GM19351 (cell line): Measurements from ENCODE around the gene NME4.
A peak's percentile ranks its signal among the peaks of the same experiment; 100 is the strongest.

Experiments used
- ATAC-seq: cut with Tn5 transposase; IDR thresholded peaks from one replicate; pipeline ENCODE4 v1.9.1; 2021; ENCODE audit warnings: mild to moderate bottlenecking, moderate library complexity; ENCODE audit not compliant: unreplicated experiment

The NME4 gene

GRCh38 chr16:425082-425718 is 28.2 kb downstream of the NME4 start, which contains the start of gene RAB11FIP3:
TSS of gene RAB11FIP3 (plus strand) at chr16:425649. CDS start at chr16:426007, 358 bp downstream.
- ATAC-seq, result peak; percentile 91

GRCh38 chr16:425740-426114 is 28.7 kb downstream of the NME4 start:
- ATAC-seq, result peak; percentile 28

DNA sequence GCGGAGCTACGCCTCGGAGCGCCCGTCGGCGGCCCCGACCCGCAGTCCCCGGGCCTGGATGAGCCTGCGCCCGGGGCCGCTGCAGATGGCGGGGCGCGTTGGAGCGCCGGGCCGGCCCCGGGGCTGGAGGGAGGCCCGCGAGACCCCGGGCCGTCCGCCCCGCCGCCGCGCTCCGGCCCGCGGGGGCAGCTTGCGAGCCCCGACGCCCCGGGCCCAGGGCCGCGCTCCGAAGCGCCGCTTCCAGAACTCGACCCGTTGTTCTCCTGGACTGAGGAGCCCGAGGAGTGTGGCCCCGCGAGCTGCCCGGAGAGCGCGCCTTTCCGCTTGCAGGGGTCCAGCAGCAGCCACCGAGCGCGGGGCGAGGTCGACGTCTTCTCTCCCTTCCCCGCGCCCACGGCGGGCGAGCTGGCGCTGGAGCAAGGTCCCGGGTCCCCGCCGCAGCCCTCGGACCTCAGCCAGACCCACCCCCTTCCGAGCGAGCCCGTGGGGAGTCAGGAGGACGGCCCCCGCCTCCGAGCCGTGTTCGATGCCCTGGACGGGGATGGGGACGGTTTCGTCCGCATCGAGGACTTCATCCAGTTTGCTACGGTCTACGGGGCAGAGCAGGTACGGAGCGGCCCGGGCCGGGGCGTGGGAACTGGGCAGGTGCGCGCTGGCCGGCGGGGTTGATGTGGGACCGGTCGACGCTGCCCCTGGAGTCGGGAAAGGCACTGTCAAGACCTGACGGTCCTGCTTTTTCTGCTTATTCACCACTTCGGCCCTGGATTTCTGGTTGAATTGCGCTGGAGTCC is 29.3 kb downstream of the NME4 start:
- ATAC-seq, result peak; percentile 17

- no peak for ATAC-seq
Observed at GRCh38 chr16:426906-427249, 29.9 kb downstream of the NME4 start.

DNA sequence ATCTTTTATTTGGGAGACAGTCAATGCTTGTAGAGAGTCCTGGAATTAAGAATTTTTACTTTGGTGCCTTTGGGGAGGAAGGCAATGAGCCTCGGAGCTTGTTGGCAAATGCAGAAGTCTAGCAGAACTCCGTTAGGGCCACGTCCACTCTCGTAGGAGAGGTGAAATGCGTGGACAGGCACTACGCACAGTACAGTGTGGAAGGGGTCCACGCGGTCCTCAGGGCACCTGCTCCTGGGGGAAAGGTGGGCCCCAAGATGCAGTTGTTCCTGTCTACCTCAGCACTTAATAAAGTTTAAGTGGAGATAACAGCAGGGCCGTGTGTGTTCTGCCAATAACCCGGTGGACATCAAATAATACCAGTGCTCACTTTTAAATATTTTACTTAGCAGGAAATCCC is 30.3 kb downstream of the NME4 start:
- no peak for ATAC-seq

DNA sequence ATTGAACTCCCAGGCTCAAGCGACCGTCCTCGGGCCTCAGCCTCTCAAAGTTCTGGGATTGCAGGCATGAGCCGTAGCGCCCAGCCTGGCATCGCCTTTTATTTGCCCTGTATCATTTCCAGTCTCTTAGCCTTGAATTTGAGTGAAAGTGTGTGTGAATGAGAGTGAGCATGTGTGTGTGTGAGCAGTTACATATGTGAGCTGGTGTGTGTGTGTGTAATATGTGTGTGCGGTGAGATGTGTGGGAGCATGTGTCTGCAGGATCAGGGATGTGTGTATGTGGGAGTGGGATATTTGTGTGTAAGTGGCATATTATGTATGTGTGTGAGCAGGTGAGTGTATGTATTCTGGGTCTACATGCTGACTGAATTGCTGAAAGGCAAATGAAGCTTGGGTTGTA is 33.9 kb downstream of the NME4 start:
- no peak for ATAC-seq

GRCh38 chr16:440627-441026 is 43.6 kb downstream of the NME4 start:
- no peak for ATAC-seq

- ATAC-seq, result no peak
Observed at GRCh38 chr16:441447-441846, 44.4 kb downstream of the NME4 start.

- no peak for ATAC-seq
Observed at GRCh38 chr16:442976-443375, 46.0 kb downstream of the NME4 start.

DNA sequence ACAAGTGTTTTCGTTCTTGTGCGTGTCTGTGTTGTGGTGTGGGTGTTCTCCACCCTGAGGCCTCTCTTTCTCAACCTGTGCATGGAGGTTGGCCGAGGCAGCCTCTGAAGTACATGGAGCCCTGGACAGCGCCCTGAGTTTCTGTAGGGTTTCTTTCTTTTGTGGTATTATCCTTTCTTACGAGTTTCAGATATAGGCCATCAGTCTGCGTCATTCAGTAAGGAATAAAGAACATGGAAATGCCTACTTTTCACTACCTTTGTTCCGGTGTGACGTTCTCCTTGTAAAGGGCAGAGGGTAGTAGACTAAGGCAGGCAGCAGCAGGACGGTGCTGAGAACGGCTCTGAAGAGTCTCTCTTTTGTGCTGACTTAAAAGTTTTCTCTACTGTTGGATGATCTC is 47.0 kb downstream of the NME4 start:
- no peak for ATAC-seq

DNA sequence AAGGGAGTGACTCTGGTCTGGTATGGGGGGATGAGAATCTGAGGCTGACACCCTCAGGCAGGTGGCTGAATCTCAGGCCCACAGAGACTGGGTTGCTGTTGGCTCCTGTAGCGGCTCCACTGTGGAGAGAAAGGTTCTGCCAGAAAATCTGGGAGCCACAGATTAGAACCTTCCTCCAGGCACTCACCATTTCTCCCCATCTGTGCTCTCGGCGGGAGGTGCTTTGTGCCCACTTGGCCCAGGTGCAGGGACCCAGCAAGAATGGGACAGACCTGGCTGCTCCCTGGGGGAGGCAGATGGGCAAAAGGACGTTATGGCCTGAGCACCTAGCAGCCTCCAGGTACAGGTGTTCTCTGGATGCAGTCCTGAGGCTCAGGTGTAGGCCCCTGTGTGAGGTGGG is 48.6 kb downstream of the NME4 start:
- ATAC-seq, result no peak
